Measurements from ENCODE around the gene RAB20.
"Not testable (repeated sequence)": the region's sequence is repeated elsewhere in the genome, so short reads cannot be mapped to it uniquely, and the experiment has no call there.

The RAB20 gene

DNA sequence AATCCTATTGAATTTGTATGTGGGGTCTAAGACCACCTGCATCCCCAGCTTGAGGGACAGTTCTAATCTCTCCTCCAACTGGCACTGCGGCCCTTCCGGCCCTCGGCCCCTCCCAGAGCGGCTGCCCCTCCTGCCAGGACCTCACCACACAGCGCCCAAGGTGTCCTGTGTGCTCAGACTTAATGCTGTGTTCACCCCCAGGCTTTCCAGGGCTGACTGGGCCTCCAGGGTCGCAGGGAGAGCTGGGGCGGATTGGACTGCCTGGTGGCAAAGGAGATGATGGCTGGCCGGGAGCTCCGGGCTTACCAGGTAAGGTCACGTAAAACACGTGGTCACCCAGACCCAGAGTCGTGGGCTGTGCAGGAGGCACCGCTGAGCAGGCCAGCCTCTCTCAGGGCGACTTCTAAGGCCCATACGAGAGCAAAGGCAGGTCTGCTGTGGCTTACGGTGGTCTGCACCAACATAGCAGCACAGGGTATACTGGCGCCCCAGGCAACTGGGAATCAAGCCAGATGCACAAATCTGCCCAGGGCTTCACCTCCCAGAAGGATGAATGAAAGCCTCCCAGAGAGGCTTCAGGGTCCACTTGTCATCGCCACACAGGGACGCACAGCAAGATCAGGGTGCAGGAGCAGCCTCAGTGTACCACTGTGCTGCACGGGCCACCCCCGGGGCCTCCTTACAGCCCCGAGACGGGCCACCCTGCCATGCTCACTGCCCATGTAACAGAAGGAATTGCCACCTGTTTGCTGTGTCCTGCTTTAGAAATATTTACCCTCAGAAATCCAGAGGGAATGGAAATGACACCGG is 69.4 kb downstream of the RAB20 start:
- DNase-seq (ENCODE audit: low read depth) = no peak

DNA sequence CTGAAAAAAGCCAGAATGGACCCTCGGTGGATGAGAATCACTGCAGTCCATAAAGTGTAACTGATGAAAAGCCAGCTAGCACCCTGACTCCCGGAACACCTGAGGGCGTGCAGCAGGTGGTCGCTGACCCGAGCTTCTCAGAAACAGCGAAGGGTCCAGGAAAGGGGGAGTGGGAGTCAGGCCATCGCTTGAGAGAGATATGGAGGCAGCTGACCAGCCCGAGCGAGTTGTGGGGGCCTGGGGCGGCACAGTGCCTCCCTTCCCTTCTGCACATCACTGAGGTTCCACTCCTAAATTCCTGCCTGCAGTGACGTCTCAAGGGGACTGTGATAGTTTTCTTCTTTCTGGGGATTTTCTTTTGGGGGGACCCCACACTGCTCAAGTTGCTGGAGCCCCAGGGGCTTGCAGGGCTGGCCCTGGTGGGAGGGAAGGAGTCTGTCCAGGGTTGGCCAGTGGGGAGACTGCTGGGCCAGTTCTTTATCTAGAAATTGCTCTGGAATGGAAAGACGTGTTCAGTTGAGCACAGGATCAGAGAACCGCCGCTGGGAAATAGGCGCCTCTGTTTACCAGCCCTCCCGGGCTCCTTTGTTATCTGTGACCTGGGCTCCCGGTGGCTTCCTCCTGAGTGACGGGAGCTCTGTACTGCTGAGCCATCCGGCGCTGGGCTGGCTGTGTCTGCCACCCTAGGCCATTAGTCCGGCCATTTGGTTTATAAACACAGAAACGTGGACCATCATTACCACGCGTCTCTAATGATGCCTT is 71.3 kb downstream of the RAB20 start:
- no peak for DNase-seq (ENCODE audit: low read depth)

DNA sequence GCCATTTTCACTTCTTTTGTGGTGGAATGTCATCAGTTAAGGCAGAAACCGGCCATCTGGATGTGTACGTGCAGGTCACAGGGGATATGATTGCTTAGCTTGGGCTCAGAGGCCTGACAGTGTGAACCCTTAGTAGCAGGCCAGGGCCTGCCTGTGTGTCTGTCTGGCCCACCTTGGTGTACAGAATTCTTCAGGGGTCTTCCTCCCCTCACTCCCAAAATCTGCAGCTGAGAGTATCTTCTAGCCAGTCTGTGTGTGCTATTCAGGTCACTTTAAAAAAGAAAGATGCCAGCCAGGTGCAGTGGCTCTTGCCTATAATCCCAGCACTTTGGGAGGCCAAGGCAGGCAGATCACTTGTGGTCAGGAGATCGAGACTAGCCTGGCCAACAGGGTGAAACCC is 74.6 kb downstream of the RAB20 start:
- DNase-seq (ENCODE audit: low read depth) = not testable (repeated sequence)

DNA sequence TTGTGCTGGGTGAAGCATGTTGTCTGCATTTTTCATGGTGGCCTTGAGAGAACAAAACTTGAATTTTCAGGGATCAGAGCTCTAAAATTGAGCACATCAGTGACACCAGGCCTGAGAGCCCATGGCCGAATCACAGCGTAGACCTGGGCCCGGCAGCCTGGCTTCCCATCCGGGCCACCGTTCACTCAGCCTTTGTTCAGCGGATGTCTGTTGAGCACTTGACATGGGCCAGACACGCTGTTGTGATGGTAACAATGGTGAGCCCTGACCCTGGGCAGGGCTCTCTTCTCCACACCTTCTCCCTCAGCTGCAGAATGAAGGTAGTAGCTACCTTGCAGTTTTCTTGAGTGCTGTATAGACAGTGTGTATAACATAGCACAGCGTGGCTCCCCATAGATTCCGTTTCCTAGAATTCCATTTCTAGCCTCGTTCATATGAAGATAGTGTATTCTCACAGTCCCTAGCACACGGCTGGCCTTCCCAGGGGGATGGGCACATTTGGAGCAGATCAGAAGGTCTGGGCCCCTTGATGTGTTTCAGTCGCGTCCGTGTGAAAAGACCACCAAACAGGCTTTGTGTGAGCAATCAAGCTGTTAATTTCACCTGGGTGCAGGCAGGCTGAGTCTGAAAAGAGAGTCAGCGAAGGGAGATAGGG is 75.3 kb downstream of the RAB20 start:
- no peak for DNase-seq (ENCODE audit: low read depth)

DNA sequence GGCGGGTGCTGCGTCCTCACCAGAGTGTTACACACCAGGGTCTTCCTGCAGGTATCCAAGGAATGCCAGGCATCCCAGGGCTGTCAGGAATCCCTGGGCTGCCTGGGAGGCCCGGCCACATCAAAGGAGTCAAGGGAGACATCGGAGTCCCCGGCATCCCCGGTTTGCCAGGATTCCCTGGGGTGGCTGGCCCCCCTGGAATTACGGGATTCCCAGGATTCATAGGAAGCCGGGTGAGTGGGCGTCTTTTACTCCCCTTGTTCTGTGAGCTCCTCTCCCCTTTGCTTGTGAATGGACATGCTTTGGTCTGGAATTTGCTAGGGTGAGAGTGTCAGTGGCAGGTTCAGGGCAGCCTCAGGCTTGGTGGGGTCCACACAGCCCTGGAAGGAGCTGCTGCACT is 75.9 kb downstream of the RAB20 start:
- DNase-seq (ENCODE audit: low read depth) = no peak

DNA sequence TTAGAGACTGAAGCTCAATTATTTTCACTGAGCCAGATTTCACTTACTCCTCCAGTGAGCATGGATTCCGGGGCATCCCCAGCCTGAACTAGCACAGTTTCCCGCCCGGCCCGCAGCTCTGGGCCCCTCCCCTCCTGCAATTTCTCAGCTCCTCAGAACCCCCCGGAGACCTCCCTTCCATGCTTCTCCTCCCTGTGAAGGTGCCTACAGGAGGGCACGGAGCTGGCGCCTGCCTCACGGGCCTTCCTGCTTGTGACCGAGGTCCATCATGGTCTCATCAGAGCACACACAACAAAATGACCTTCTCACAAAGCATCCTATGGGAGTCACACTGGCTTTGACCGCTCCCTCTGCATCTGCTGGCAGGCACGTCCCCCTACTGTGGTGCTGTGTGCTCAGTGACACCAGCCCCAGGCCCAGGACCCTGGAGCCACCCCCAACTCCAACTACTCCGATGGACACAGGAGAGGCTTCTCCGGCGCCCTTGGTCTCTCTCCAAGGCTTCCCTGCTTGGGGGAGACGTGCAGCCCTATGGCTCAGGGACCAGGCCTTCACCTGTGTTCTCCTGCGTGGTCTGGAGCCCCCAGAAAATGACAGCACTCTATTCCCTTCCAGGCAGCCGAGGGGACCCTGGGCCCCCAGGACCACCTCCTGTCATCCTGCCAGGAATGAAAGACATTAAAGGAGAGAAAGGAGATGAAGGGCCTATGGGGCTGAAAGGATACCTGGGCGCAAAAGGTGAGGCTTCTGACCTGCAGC is 77.1 kb downstream of the RAB20 start:
- no peak for DNase-seq (ENCODE audit: low read depth)

DNA sequence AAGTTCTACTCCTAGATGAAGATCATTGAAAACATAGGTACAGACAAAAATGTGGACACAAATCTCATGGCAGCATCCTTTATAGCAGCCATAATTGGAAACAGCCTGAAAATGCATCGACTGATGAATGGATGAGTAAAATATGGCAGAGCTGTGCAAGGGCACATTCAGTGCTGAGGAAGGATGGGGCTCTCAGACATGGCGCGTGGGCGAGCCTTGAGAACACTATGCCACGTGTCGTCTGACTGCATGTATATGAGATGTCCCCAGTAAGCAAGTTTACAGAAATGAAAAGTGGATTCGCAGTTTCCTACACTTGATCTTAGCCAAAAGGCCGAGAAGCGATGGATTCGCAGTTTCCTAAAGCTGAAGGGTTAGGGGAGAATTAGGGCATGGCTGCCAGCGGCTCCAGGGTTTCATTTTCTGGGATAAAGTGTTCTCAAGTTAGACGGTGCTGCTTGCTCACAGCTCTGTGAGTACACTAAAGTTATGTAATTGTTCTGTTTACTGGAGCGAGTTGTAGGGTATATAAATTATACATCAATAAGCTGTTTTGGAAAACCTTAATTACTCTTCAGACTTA is 78.0 kb downstream of the RAB20 start:
- DNase-seq (ENCODE audit: low read depth) = no peak

DNA sequence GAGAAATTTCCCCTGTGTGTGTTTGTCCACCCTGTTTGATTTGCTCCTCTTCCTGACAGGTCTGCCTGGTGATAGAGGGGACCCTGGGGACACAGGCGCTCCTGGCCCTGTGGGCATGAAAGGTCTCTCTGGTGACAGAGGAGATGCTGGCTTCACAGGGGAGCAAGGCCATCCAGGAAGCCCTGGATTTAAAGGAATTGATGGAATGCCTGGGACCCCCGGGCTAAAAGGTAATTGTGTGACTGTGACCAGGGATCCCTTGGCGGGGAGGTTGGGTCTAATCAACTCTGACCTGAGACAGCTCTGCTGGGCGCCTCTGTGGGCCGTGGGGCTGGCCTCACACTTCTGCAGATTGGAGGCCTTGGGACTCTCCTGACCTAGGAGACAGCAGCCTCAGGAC is 81.4 kb downstream of the RAB20 start:
- no peak for DNase-seq (ENCODE audit: low read depth)

DNA sequence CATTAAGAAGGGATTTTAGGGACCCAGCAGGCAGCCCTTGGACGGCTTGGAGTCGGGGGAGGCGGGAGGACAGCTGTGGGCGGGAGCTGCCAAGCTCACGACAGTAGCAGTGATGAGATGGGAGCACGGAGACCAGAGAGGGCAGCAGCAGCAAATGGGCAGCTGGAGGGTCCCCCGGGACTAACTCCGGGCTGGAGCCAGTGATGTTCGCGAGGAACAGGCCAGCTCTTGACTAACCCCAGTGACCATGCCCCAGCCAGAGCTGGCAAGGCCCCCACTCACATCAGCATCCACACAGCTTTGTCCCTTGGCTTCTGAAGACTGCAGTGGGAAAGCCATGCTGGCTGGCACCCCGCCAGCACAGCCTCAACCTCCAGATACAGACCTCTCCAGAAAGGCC is 81.9 kb downstream of the RAB20 start:
- DNase-seq (ENCODE audit: low read depth) = no peak

DNA sequence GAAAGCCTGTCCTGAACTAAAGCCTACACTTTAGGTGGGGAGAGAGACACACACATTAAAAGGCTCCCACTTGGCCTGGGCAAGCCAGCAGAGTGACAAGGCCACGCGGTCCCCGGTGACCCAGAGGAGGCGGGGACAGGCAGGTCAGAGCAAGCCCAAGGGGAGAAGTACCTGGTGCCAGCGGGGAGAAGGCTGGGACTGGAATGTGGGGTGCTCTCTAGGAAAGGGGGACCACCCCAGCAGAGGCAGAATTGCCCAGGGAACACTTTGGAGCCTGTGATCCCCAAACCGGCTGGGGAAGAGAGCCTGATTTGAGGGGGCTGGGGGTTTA is 82.3 kb downstream of the RAB20 start:
- no peak for DNase-seq (ENCODE audit: low read depth)

DNA sequence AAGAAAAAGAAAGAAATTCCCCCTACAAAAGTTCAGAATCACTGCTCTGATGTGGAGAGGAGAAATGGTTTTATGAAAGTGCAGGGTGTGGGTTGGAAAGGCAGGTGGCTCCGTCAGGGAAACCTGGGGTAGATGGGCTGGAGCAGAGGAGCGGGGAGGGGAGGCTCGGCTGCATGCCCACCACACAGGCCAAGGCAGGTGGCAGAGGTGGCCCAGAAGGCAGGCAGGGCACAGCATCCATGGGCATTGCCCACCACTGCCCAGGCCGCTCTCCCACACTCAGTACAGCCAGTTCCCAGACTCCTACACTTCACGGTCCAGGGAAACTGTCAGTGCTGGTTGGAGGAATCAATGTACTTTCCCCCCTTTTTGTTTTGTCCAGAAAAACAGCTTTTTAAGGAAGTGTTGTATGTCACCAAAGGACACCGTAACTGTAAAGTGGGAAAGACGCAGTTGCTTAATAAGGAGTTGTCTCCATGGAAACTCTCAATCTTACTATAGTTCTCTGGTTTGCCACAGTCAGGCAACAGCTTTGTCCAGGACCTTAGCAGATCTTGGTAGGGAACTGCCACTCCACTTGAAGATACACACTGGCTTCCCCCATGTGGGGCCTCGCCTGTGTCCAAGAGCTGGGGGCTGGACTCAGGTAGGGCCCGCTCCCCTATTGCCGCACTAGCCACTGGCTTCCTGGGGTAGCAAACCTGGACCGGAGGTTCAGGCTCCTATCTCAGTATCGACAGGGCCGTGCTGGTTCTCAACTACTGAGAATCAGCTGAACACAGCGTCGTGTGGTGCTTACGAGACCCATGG is 82.9 kb downstream of the RAB20 start:
- DNase-seq (ENCODE audit: low read depth) = no peak

DNA sequence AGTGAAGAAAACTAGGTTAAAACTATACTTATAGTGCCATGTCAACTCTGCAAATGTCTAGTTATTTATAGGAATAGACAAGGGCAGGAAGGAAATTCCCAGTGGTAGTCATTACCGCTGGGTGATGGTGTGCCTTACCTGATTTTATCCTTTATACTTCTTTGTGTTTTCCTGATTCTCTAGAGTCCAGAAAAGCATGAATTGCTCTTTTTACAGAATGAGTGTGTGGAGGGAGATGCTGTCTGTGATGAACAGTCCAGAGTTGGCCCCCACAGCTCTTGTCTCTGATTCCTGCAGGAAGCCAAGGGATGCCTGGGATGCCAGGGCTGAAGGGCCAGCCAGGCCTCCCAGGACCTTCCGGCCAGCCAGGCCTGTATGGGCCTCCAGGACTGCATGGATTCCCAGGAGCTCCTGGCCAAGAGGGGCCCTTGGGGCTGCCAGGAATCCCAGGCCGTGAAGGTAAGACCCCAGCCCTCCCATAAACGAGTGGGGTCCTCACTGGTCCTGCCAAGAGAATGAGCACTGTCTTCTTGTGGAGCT is 83.7 kb downstream of the RAB20 start:
- DNase-seq (ENCODE audit: low read depth) = no peak

DNA sequence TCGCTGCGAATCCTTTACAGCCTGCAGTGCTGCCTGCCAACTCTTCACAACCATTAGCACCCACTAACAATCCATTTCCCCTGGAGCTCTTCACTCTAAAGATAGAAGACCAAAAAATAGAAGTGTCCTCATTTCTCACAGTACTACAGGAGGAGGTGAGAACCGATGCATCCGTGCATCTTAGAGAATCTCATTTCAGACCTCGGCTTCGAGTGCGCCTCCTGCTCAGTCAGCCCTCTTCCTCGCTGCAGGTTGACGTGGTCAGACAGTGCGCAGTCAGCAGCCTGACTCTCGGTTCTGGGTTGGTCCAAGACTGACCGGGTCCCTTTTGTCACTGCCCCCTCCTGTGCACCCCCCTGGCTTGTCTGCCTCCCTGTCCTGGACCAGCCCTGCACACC is 85.3 kb downstream of the RAB20 start:
- no peak for DNase-seq (ENCODE audit: low read depth)

DNA sequence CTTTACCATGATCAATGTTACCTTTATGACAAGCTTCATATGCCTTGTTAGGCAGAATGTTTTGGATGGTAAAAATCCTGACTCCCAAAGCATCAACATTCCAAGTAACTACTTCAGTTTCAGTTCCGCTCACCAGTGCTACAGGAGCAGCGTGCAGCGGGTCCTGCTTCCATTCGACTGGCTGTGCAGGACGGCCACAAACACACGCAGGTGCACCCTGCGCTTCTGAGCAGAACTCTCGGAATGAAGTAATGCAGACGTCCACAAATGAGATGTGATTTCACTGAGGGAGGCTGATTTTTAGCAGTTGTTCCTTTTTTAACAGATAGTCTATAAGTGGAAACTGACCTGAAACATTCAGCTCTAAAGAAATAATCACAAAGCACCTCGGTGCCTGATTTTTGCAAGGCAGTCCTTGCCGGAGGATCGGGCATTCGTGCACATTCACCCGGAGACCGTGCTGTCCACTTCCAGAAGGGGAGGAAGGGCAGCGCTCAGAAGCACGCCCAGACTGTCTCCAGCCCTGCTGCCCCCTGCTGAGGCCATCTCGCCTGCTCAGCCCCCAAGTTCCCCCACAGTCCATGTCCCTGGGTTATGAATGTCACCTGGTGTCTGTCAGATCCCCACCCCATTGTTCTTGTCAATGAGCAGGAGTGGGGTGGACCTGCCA is 85.8 kb downstream of the RAB20 start:
- no peak for DNase-seq (ENCODE audit: low read depth)

DNA sequence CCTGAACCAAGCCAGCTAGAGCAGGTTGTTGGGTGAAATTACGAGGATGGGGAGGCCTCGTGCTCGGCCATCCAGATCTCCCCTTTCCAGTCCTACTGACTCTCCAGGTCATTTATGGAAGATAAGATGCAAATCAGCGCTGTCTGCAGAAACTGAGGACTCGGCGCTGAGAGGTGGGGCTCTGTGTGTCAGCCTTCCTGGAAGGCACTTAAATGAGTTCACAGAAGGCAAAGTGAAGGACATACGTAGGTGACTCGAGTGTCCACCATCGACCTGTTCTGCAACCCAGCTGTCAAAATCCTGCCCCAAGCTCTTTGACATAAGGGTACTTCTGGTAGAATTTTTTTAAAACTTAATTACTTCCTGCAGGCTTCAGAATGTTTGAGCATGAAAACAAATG is 86.4 kb downstream of the RAB20 start:
- DNase-seq (ENCODE audit: low read depth) = no peak

DNA sequence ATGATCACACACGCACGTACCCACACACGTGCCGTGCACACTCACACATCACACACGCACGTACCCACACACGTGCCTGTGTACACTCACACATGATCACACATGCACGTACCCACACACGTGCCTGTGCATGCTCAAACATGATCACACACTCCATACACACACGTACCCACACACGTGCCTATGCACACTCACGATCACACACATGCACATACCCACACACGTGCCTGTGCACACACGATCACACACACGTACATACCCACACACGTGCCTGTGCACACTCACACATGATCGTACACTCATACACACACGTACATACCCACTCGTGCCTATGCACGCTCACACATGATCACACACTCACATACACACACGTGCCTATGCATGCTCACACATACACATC is 86.8 kb downstream of the RAB20 start:
- DNase-seq (ENCODE audit: low read depth) = no peak
